OCI-LY1 (cell line): ENCODE measurements around the gene SETDB1.

Source experiments
- H2AFZ ChIP-seq: fragments of 200-600 bp; sonication (generic), shearing (Covaris generic); 2 replicates; pipeline ENCODE4 v1.6.0; 2014; ENCODE audit warnings: antibody characterized with exemption, mild to moderate bottlenecking, low read length
- H3F3A ChIP-seq: fragments of 200-600 bp; sonication (generic), shearing (Covaris generic); 2 replicates; pipeline ENCODE4 v1.6.0; 2014; ENCODE audit warnings: mild to moderate bottlenecking, antibody characterized with exemption, low read length, moderate library complexity; ENCODE audit not compliant: insufficient read depth
- H3K27ac ChIP-seq: fragments of 200-600 bp; sonication (generic); 2 replicates; pipeline ENCODE4 v1.5.1; 2014; ENCODE audit warnings: low read length, mixed run types, mild to moderate bottlenecking, low read depth; ENCODE audit not compliant: poor library complexity, severe bottlenecking
- H3K27me3 ChIP-seq: fragments of 200-600 bp; sonication (generic); 2 replicates; pipeline ENCODE4 v1.6.0; 2014; ENCODE audit warnings: antibody characterized with exemption, mild to moderate bottlenecking, low read length, moderate library complexity; ENCODE audit not compliant: insufficient read depth
- H3K36me3 ChIP-seq: fragments of 200-600 bp; sonication (generic); 2 replicates; pipeline ENCODE4 v1.6.1; 2014; ENCODE audit warnings: mild to moderate bottlenecking, antibody characterized with exemption, low read length, moderate library complexity, mixed read lengths; ENCODE audit not compliant: insufficient read depth
- H3K4me1 ChIP-seq: fragments of 200-600 bp; sonication (generic); 2 replicates; pipeline ENCODE4 v1.5.1; 2014; ENCODE audit warnings: mild to moderate bottlenecking, low read length, moderate library complexity; ENCODE audit not compliant: insufficient read depth, severe bottlenecking
- H3K4me2 ChIP-seq: fragments of 200-600 bp; sonication (generic), shearing (Covaris generic); 2 replicates; pipeline ENCODE4 v1.6.1; 2014; ENCODE audit warnings: low read length
- H3K4me3 ChIP-seq: fragments of 200-600 bp; sonication (generic); 2 replicates; pipeline ENCODE4 v1.5.1; 2014; ENCODE audit warnings: low read length, low read depth, mild to moderate bottlenecking, mixed read lengths; ENCODE audit not compliant: poor library complexity, severe bottlenecking
- H3K79me2 ChIP-seq: fragments of 200-600 bp; shearing (Covaris generic); 2 replicates; pipeline ENCODE4 v1.6.1; 2016; ENCODE audit warnings: mixed run types, low read length, mixed read lengths; ENCODE audit not compliant: insufficient read depth
- H3K9ac ChIP-seq: fragments of 200-600 bp; sonication (generic), shearing (Covaris generic); 2 replicates; pipeline ENCODE4 v1.6.1; 2014; ENCODE audit warnings: mild to moderate bottlenecking, low read length, mixed read lengths
- H3K9me2 ChIP-seq: fragments of 200-600 bp; sonication (generic), shearing (Covaris generic); 2 replicates; pipeline ENCODE4 v1.6.1; 2014; ENCODE audit warnings: low read depth, mild to moderate bottlenecking, low read length, mixed read lengths
- H3K9me3 ChIP-seq: fragments of 200-600 bp; shearing (Covaris generic); 2 replicates; pipeline ENCODE4 v1.6.1; 2014; ENCODE audit warnings: low read length, mixed read lengths
- H4K20me1 ChIP-seq: fragments of 200-600 bp; sonication (generic), shearing (Covaris generic); 2 replicates; pipeline ENCODE4 v1.6.0; 2016; ENCODE audit warnings: mild to moderate bottlenecking, low read length; ENCODE audit not compliant: insufficient read depth
- EZH2 ChIP-seq: fragments of 200-600 bp; sonication (generic), shearing (Covaris generic); IDR thresholded peaks from 2 replicates; pipeline ENCODE4 v1.8.0; 2017; ENCODE audit warnings: borderline replicate concordance, mixed run types, mild to moderate bottlenecking, antibody characterized with exemption, low read length, moderate library complexity, mixed read lengths
- TF ChIP-seq, protein P1 (sequence below): fragments of 200-600 bp; sonication (generic), shearing (Covaris generic); IDR thresholded peaks from 2 replicates; pipeline ENCODE4 v1.5.1; 2017; ENCODE audit warnings: mild to moderate bottlenecking, antibody characterized with exemption, low read length, moderate library complexity, mixed read lengths

Gene SETDB1

DNA sequence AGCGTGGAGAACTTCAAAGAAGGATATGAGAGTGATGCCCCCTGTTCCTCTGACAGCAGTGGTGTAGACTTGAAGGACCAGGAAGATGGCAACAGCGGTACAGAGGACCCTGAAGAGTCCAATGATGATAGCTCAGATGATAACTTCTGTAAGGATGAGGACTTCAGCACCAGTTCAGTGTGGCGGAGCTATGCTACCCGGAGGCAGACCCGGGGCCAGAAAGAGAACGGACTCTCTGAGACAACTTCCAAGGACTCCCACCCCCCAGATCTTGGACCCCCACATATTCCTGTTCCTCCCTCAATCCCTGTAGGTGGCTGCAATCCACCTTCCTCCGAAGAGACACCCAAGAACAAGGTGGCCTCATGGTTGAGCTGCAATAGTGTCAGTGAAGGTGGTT lies 34.5 kb downstream of the SETDB1 start:
- H4K20me1 ChIP-seq: no peaks in the 10 kb centered on the region
- H3F3A ChIP-seq: no peaks in the 10 kb centered on the region
- H3K9me2 ChIP-seq: no peaks in the 10 kb centered on the region
- TF ChIP-seq, protein P1, sequence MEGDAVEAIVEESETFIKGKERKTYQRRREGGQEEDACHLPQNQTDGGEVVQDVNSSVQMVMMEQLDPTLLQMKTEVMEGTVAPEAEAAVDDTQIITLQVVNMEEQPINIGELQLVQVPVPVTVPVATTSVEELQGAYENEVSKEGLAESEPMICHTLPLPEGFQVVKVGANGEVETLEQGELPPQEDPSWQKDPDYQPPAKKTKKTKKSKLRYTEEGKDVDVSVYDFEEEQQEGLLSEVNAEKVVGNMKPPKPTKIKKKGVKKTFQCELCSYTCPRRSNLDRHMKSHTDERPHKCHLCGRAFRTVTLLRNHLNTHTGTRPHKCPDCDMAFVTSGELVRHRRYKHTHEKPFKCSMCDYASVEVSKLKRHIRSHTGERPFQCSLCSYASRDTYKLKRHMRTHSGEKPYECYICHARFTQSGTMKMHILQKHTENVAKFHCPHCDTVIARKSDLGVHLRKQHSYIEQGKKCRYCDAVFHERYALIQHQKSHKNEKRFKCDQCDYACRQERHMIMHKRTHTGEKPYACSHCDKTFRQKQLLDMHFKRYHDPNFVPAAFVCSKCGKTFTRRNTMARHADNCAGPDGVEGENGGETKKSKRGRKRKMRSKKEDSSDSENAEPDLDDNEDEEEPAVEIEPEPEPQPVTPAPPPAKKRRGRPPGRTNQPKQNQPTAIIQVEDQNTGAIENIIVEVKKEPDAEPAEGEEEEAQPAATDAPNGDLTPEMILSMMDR: no peak
- TF ChIP-seq EZH2: no peak
- H3K36me3 ChIP-seq: peaks cover 91% of the 10 kb centered on the region
- H3K27ac ChIP-seq: no peak overlapping the region
- no peak overlapping the region for H2AFZ ChIP-seq
- H3K4me2 ChIP-seq: no peak overlapping the region
- no peaks in the 10 kb centered on the region for H3K27me3 ChIP-seq
- no peaks in the 10 kb centered on the region for H3K9me3 ChIP-seq
- H3K9ac ChIP-seq: no peak overlapping the region
- no peaks in the 10 kb centered on the region for H3K4me1 ChIP-seq
- no peak overlapping the region for H3K4me3 ChIP-seq
- no peaks in the 10 kb centered on the region for H3K79me2 ChIP-seq

DNA sequence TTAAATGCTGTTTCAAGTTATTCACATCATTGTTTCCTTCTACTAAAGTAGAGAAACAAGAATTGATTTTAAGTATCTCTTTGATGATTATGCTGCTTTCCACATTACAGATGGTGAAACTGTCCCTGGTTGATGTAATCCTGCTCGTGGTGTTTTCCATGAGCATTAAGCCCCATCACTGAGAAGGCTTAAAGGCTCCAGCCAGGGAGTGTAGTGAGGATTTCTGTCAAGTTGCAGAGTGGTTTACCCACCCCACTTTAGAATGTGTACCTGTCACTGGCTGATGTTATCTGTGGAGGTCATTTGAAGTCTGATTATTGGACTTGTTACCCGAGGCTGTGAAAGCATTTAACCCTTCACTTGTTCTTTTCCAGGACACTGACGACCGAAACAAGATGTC lies 35.6 kb downstream of the SETDB1 start:
- H3K27ac ChIP-seq: no peak overlapping the region
- no peak overlapping the region for H3K4me3 ChIP-seq
- no peaks in the 10 kb centered on the region for H3K4me1 ChIP-seq
- no peaks in the 10 kb centered on the region for H3K9me3 ChIP-seq
- no peak overlapping the region for H2AFZ ChIP-seq
- no peaks in the 10 kb centered on the region for H3F3A ChIP-seq
- H4K20me1 ChIP-seq: no peaks in the 10 kb centered on the region
- no peak overlapping the region for H3K9ac ChIP-seq
- H3K36me3 ChIP-seq: peaks cover 92% of the 10 kb centered on the region
- TF ChIP-seq, protein P1: no peak
- no peak for TF ChIP-seq EZH2
- no peaks in the 10 kb centered on the region for H3K27me3 ChIP-seq
- H3K4me2 ChIP-seq: no peak overlapping the region
- H3K9me2 ChIP-seq: no peaks in the 10 kb centered on the region
- no peaks in the 10 kb centered on the region for H3K79me2 ChIP-seq

DNA sequence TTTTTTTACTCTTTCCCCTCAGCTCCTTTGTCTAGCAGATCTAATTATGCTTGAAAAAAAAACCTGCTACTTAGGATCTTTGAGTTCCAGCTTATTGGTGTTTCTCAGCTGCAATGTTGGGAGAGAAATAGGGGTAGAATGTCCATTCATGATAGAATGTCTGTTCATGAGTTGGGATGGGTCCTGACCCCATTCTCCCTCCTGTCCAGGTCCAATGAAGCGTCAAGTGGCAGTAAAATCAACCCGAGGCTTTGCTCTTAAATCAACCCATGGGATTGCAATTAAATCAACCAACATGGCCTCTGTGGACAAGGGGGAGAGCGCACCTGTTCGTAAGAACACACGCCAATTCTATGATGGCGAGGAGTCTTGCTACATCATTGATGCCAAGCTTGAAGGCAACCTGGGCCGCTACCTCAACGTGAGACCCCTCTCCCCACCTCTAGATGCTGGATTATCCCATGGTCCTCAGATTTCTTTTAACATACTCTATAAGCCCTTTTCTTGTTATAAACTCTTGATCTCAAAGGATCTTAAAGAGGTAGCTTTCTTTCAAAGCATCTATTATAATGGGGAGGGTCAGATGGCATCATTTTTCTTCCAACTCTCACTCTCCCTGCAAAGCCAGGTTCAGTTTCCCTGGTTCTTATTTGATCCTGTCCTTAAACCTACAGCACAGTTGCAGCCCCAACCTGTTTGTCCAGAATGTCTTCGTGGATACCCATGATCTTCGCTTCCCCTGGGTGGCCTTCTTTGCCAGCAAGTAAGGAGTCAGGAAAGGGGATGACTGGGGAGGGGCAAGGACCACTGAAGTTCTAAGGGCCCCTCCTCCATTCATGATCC lies 37.4 kb downstream of the SETDB1 start:
- H3K9me2 ChIP-seq: no peaks in the 10 kb centered on the region
- TF ChIP-seq EZH2: no peak
- TF ChIP-seq, protein P1: no peak
- H3K27ac ChIP-seq: no peak overlapping the region
- peaks cover 98% of the 10 kb centered on the region for H3K36me3 ChIP-seq
- no peaks in the 10 kb centered on the region for H4K20me1 ChIP-seq
- no peaks in the 10 kb centered on the region for H3K4me1 ChIP-seq
- H2AFZ ChIP-seq: no peak overlapping the region
- no peaks in the 10 kb centered on the region for H3F3A ChIP-seq
- no peak overlapping the region for H3K4me2 ChIP-seq
- H3K27me3 ChIP-seq: no peaks in the 10 kb centered on the region
- H3K9me3 ChIP-seq: no peaks in the 10 kb centered on the region
- no peak overlapping the region for H3K9ac ChIP-seq
- H3K79me2 ChIP-seq: no peaks in the 10 kb centered on the region
- no peak overlapping the region for H3K4me3 ChIP-seq
